Smooth muscle cell (in vitro differentiated cells): ENCODE results near the gene NBEAL2. TPM values are rescaled to one million over a fixed set of nuclear protein-coding genes. Genes with fewer than 3 reads are reported as not detected.

ENCODE experiments used
- DNase-seq: peaks from one replicate; lab custom pipeline; 2025; ENCODE audit not compliant: unreplicated experiment; lab: John Stamatoyannopoulos, UW
- H2AFZ ChIP-seq: fragments of 200-600 bp; sonication (generic); 2 replicates; pipeline ENCODE4 v1.6.0; 2016; ENCODE audit warnings: antibody characterized with exemption, low read depth, mild to moderate bottlenecking
- H3F3A ChIP-seq: fragments of 200-600 bp; sonication (generic); 2 replicates; pipeline ENCODE4 v1.6.0; 2017; ENCODE audit warnings: antibody characterized with exemption, low read depth
- H3K27ac ChIP-seq: fragments of 200-600 bp; sonication (generic); 2 replicates; pipeline ENCODE4 v1.5.1; 2016; ENCODE audit warnings: low read depth, mild to moderate bottlenecking
- H3K27me3 ChIP-seq: fragments of 200-600 bp; sonication (generic); 2 replicates; pipeline ENCODE4 v1.6.1; 2016; ENCODE audit warnings: low read depth, mild to moderate bottlenecking
- H3K36me3 ChIP-seq: fragments of 200-600 bp; sonication (generic); 2 replicates; pipeline ENCODE4 v1.5.1; 2016; ENCODE audit warnings: low read depth
- H3K4me1 ChIP-seq: fragments of 200-600 bp; sonication (generic); 2 replicates; pipeline ENCODE4 v1.5.1; 2016; ENCODE audit warnings: low read depth
- H3K4me2 ChIP-seq: fragments of 200-600 bp; sonication (generic); 2 replicates; pipeline ENCODE4 v1.6.0; 2016; ENCODE audit warnings: mild to moderate bottlenecking
- H3K4me3 ChIP-seq: fragments of 200-600 bp; sonication (generic); 2 replicates; pipeline ENCODE4 v1.5.1; 2016; ENCODE audit warnings: mild to moderate bottlenecking
- H3K79me2 ChIP-seq: fragments of 200-600 bp; sonication (generic); 2 replicates; pipeline ENCODE4 v1.6.0; 2016; ENCODE audit warnings: low read depth, mild to moderate bottlenecking
- H3K9ac ChIP-seq: fragments of 200-600 bp; sonication (generic); 2 replicates; pipeline ENCODE4 v1.6.0; 2016; ENCODE audit warnings: low read depth
- H3K9me3 ChIP-seq: fragments of 200-600 bp; sonication (generic); replicated peaks from 2 replicates; pipeline ENCODE4 v1.5.1; 2016; ENCODE audit warnings: low read depth
- H4K20me1 ChIP-seq: fragments of 200-600 bp; sonication (generic); 2 replicates; pipeline ENCODE4 v1.6.0; 2016; ENCODE audit warnings: low read depth
- CTCF ChIP-seq: fragments of 200-600 bp; sonication (generic); IDR thresholded peaks from 2 replicates; pipeline ENCODE4 v1.5.1; 2017; ENCODE audit warnings: borderline replicate concordance, mild to moderate bottlenecking, antibody characterized with exemption; ENCODE audit not compliant: insufficient read depth, poor library complexity, severe bottlenecking
- WGBS: methylation state at CpG from one replicate; pipeline ENCODE4 v1.1.7; 2016; ENCODE audit warnings: low lambda C conversion rate; 5-methylcytosine and 5-hydroxymethylcytosine counted together
- polyA plus RNA-seq: library from polyadenylated mRNA; unstranded; fragments of >200 nt; fragmentation: Nextera tagmentation; extraction: Ambion mirVana; gene quantifications from 2 replicates; pipeline ENCODE4 v1.2.1, GENCODE V29; 2016
- total RNA-seq: library from RNA; depleted of rRNA; stranded (reverse); fragments of >200 nt; gene quantifications from 2 replicates; pipeline ENCODE4 v1.2.3, GENCODE V29; 2014

Gene NBEAL2
- total and polyA plus RNA-seq, 2 experiments from 2014 or later = 4.1 to 11.9 TPM

DNA sequence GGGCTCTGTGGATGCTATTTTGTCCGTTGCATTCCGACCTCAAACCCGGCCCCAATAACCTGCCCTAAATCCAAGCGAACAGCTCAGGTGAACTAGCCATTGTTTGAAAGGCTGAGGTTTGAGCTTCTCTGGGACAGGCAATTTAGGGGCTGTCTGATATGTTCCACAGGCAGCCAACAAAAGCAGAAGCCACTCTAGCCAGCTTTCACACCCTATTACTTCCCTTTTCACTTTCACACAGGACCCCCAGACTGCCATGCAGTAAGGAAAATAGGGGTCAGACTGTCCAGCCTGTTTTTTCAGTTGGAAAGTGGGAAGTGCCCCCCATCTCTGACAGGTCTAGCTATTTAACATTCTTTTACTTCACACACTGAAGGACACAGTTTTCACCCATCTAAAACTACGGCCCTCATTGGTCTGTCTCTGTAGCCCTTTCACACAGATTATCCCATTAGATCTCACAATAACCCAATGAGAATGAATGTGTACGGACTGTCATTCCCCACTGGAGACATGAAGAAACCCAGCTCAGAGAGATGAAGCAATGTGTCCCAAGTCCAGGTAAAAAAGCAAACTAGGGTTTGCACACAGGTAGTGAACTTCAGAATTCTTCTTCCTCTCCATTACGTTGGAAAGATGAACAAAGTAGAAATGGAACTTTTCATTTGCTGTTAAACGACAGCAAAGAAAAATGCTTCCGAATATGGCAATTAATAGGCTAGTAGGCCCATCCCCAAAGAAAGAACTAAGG, 4.9 kb upstream of the NBEAL2 start:
- H3K9ac ChIP-seq = no peak overlapping the region
- no peaks in the 10 kb centered on the region for H3K9me3 ChIP-seq
- no peak for TF ChIP-seq CTCF
- H3K4me3 ChIP-seq = no peak overlapping the region
- peaks cover 5% of the 10 kb centered on the region for H3K4me1 ChIP-seq
- peaks cover 2% of the 10 kb centered on the region for H3F3A ChIP-seq
- peaks cover 60% of the 10 kb centered on the region for H4K20me1 ChIP-seq
- no peaks in the 10 kb centered on the region for H3K27me3 ChIP-seq
- no peak overlapping the region for H2AFZ ChIP-seq
- H3K4me2 ChIP-seq = peak overlapping the region; percentile 84
- H3K36me3 ChIP-seq = no peaks in the 10 kb centered on the region
- DNase-seq = no peak
- WGBS = 95% methylated on average over 9 of the region's 9 CpGs
- H3K27ac ChIP-seq = no peak overlapping the region
- H3K79me2 ChIP-seq = peaks cover 59% of the 10 kb centered on the region

GRCh38 chr3:46976326-46977190, 2.9 kb upstream of the NBEAL2 start, which contains the start of gene CCDC12:
TSS of gene CCDC12 (minus strand) at chr3:46976745. CDS start at chr3:46976732, 13 bp downstream.
- Histone ChIP-seq H4K20me1 (peaks cover 40% of the 10 kb centered on the region), H3K79me2 (peaks cover 39% of the 10 kb centered on the region), H3K9ac (peak within 1 kb of the TSS; percentile 97), H3K9me3 (no peaks in the 10 kb centered on the region), H3K4me3 (peak within 1 kb of the TSS; percentile 95), H3K4me2 (peak within 1 kb of the TSS; percentile 84), H3K4me1 (peaks cover 9% of the 10 kb centered on the region), H3K27ac (peak within 1 kb of the TSS; percentile 96), H3K27me3 (no peaks in the 10 kb centered on the region), H3F3A (peaks cover 2% of the 10 kb centered on the region), H3K36me3 (no peaks in the 10 kb centered on the region), H2AFZ (peak within 1 kb of the TSS; percentile 86)
- peak; percentile 98 for DNase-seq
- 1% methylated on average over 64 of the region's 64 CpGs for WGBS
- no peak for TF ChIP-seq CTCF

- Histone ChIP-seq H3K27me3 (no peaks in the 10 kb centered on the region), H3K27ac (peak overlapping the region; percentile 48), H3K4me1 (peaks cover 9% of the 10 kb centered on the region), H3F3A (peaks cover 2% of the 10 kb centered on the region), H3K4me2 (no peak overlapping the region), H4K20me1 (peaks cover 27% of the 10 kb centered on the region), H3K4me3 (no peak overlapping the region), H3K9me3 (no peaks in the 10 kb centered on the region), H2AFZ (no peak overlapping the region), H3K9ac (no peak overlapping the region), H3K79me2 (peaks cover 27% of the 10 kb centered on the region), H3K36me3 (no peaks in the 10 kb centered on the region)
- WGBS = 99% methylated on average over 5 of the region's 5 CpGs
- DNase-seq = no peak
- TF ChIP-seq CTCF = no peak
Measured at GRCh38 chr3:46977811-46978195, 1.7 kb upstream of the NBEAL2 start.
